Neural progenitor cell (in vitro differentiated cells): ENCODE data around the gene HDAC4.

ENCODE experiments used
- EZH2 ChIP-seq: fragments of 200-600 bp; sonication (generic); IDR thresholded peaks from 2 replicates; pipeline ENCODE4 v1.6.1; 2017; ENCODE audit warnings: antibody characterized with exemption, mild to moderate bottlenecking, moderate library complexity
- EZH2phosphoT487 ChIP-seq: fragments of 200-600 bp; sonication (generic); IDR thresholded peaks from 2 replicates; pipeline ENCODE4 v1.6.1; 2017; ENCODE audit warnings: antibody characterized with exemption
- TF ChIP-seq, protein P1 (sequence below): fragments of 200-600 bp; sonication (generic); IDR thresholded peaks from 2 replicates; pipeline ENCODE4 v1.5.1; 2017; ENCODE audit warnings: antibody characterized with exemption, mild to moderate bottlenecking

DNA sequence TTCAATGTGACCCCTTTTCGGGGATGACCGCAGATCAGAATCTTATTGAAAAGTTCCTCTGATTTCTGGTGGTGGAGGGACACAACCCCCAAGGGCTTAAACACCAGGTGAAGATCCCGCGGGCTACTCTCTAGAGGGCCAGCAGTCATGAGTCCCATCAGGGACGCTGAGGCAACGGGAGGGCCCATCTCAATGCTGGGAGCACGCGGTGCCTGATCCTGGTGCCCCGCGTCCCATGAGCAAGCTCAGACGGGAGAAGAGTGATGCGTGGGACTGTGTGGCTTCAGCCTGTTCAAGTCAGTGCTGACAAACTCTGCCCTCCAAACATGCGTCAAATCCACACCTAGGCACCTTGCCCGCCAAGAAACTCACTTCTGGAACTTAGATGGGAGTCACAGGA is 328.0 kb downstream of the HDAC4 start:
- TF ChIP-seq EZH2 (no peak), EZH2phosphoT487 (no peak)
- TF ChIP-seq, protein P1, sequence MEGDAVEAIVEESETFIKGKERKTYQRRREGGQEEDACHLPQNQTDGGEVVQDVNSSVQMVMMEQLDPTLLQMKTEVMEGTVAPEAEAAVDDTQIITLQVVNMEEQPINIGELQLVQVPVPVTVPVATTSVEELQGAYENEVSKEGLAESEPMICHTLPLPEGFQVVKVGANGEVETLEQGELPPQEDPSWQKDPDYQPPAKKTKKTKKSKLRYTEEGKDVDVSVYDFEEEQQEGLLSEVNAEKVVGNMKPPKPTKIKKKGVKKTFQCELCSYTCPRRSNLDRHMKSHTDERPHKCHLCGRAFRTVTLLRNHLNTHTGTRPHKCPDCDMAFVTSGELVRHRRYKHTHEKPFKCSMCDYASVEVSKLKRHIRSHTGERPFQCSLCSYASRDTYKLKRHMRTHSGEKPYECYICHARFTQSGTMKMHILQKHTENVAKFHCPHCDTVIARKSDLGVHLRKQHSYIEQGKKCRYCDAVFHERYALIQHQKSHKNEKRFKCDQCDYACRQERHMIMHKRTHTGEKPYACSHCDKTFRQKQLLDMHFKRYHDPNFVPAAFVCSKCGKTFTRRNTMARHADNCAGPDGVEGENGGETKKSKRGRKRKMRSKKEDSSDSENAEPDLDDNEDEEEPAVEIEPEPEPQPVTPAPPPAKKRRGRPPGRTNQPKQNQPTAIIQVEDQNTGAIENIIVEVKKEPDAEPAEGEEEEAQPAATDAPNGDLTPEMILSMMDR: no peak
